ENCODE results near the gene GRM7. TPM values are rescaled to one million over a fixed set of nuclear protein-coding genes. Genes with fewer than 3 reads are reported as not detected.

Gene GRM7
- total RNA-seq, 1 donor from 2014 or later: not detected

DNA sequence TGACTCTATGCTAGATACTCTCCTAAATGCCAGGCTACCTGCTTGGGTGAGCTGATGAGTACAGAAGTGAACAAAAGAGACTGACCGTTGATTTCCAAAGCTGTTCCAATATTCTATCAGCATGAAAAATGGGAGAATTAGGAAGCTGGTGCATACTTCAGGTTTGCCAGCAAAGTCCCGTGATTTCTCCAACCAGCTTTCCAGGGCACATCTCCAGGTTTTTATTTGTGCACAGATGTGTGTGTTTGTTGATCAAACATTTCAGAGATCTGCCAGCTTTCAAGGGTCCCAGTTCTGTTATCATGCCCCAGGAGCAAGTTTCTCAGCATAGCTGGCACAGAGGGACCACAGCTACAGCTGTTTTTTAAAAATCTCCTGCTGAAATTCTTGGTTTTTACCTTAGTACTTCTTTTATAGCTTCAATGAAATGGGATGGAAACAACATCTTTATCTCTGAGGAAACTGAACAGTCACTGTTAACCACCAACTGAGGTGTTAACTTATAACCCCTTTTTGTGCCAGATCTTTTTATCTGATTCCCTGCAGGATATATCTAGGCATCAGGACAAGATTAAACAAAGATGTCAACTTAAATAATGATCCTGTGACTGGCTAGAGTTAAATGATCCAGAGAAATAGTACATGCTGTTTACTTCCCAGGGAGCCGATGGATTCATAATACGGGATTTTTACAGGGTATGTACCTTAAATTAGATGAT is 380.8 kb downstream of the GRM7 start:
- DNase-seq (ENCODE audit: low read depth) (no peak), FAIRE-seq (no peak)
- Histone ChIP-seq H3K4me3 (ENCODE audit: low read depth, low read length) (no peak overlapping the region), H3K27me3 (ENCODE audit: control insufficient read depth, insufficient read depth, low read length) (no peaks in the 10 kb centered on the region), H3K36me3 (ENCODE audit: control insufficient read depth, insufficient read depth, low read length) (no peaks in the 10 kb centered on the region)
- TF ChIP-seq, protein P1, sequence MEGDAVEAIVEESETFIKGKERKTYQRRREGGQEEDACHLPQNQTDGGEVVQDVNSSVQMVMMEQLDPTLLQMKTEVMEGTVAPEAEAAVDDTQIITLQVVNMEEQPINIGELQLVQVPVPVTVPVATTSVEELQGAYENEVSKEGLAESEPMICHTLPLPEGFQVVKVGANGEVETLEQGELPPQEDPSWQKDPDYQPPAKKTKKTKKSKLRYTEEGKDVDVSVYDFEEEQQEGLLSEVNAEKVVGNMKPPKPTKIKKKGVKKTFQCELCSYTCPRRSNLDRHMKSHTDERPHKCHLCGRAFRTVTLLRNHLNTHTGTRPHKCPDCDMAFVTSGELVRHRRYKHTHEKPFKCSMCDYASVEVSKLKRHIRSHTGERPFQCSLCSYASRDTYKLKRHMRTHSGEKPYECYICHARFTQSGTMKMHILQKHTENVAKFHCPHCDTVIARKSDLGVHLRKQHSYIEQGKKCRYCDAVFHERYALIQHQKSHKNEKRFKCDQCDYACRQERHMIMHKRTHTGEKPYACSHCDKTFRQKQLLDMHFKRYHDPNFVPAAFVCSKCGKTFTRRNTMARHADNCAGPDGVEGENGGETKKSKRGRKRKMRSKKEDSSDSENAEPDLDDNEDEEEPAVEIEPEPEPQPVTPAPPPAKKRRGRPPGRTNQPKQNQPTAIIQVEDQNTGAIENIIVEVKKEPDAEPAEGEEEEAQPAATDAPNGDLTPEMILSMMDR (IDR thresholded peaks at IDR 0.05; ENCODE audit: insufficient read depth, low read length, severe bottlenecking): no peak

DNA sequence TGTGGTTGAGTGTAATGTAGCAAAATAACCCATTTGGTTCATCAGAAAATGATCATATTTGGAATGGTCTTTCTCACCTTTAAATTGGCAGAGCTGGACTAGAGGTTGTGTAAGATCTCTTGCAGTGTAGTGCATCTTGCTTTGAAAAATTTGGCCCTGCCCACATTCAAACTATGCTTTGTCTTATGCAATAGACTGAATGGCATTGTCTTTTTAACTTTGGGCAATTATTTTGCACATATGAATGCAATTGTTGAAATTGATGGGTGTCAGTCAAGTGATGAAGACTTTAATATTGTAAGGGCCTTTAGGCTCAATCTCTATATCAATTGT is 381.4 kb downstream of the GRM7 start:
- TF ChIP-seq, protein P1 (IDR thresholded peaks at IDR 0.05; ENCODE audit: insufficient read depth, low read length, severe bottlenecking): no peak
- FAIRE-seq (no peak), DNase-seq (ENCODE audit: low read depth) (no peak)
- no peaks in the 10 kb centered on the region for H3K27me3 ChIP-seq (ENCODE audit: control insufficient read depth, insufficient read depth, low read length)
- H3K4me3 ChIP-seq (ENCODE audit: low read depth, low read length): no peak overlapping the region
- no peaks in the 10 kb centered on the region for H3K36me3 ChIP-seq (ENCODE audit: control insufficient read depth, insufficient read depth, low read length)

GRCh38 chr3:7249493-7250076 is 388.7 kb downstream of the GRM7 start:
- H3K4me3 ChIP-seq (ENCODE audit: low read depth, low read length): no peak overlapping the region
- H3K27me3 ChIP-seq (ENCODE audit: control insufficient read depth, insufficient read depth, low read length): no peaks in the 10 kb centered on the region
- H3K36me3 ChIP-seq (ENCODE audit: control insufficient read depth, insufficient read depth, low read length): no peaks in the 10 kb centered on the region
- TF ChIP-seq, protein P1 (IDR thresholded peaks at IDR 0.05; ENCODE audit: insufficient read depth, low read length, severe bottlenecking): no peak
- peak; percentile 23 for DNase-seq (ENCODE audit: low read depth)
- no peak for FAIRE-seq

DNA sequence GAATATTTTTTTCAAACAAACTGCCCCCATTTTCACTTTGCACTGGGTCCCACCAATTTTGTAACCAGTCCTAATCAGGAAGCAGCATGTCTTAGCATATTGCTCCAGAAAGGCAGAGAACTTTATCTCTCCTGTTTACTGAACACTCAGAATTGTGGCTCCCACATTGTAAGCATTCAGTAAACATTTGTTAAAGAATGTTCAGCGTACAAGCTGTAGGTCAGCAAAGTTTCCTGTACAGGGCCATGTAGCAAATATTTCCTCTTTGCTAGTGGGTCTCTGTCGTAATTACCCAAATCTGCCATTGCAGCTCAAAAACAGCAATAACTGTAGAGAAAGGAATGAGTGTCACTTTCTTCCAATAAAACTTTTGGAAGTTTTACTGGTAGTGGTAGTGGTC is 393.3 kb downstream of the GRM7 start:
- FAIRE-seq (no peak), DNase-seq (ENCODE audit: low read depth) (no peak)
- Histone ChIP-seq H3K36me3 (ENCODE audit: control insufficient read depth, insufficient read depth, low read length) (no peaks in the 10 kb centered on the region), H3K27me3 (ENCODE audit: control insufficient read depth, insufficient read depth, low read length) (no peaks in the 10 kb centered on the region), H3K4me3 (ENCODE audit: low read depth, low read length) (no peak overlapping the region)
- TF ChIP-seq, protein P1 (IDR thresholded peaks at IDR 0.05; ENCODE audit: insufficient read depth, low read length, severe bottlenecking): no peak

DNA sequence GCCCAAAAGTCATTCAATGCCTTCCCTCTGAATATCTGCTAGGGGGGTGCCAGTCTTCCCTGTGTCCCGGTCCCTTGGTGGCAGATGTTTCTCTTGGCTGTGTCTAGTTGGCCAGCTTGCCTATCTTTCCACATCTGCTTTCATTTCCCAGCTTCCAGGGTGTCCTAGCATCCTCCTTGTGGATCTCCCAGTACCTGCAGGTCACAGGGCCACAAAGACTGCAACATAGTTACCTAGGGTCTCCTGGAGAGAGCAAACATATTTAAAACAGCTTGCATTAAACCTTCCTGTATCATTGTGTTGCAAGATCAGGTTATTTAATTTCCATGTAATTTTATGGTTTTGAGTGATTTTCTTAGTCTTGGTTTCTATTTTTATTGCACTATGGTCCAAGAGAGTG is 400.1 kb downstream of the GRM7 start:
- Histone ChIP-seq H3K4me3 (ENCODE audit: low read depth, low read length) (no peak overlapping the region), H3K27me3 (ENCODE audit: control insufficient read depth, insufficient read depth, low read length) (no peaks in the 10 kb centered on the region), H3K36me3 (ENCODE audit: control insufficient read depth, insufficient read depth, low read length) (no peaks in the 10 kb centered on the region)
- FAIRE-seq: no peak
- DNase-seq (ENCODE audit: low read depth): no peak
- TF ChIP-seq, protein P1 (IDR thresholded peaks at IDR 0.05; ENCODE audit: insufficient read depth, low read length, severe bottlenecking): no peak

All from bronchial epithelial cell (primary cell).